Left colon (tissue), 2 donors: Measurements from ENCODE around the gene COPS9. TPM values are rescaled to one million over a fixed set of nuclear protein-coding genes. Genes with fewer than 3 reads are reported as not detected.

Source experiments
- ATAC-seq: fragments of 200-7000 bp; cut with Tn5 transposase; one replicate; pipeline ENCODE4 v1.9.1; 2020; ENCODE audit warnings: mild to moderate bottlenecking, moderate library complexity
- DNase-seq, 2 donors: peaks; one replicate each; pipeline ENCODE4 v3.0.0-alpha.2; 2020
- intact Hi-C, 2 donors: fragments of 100-400 bp; cut with DNase I in 1 of 2; cut with micrococcal nuclease in 1 of 2; formaldehyde crosslinking; loops; one replicate each; pipeline versions ENCODE4 v1.11.2 to v1.14.0; 2022; cut with DNase I, micrococcal nuclease
- total RNA-seq, 2 donors: library from RNA; stranded (reverse); fragmentation: NEBNext Ultra II Directional; extraction: Animal tissue kit (Norgen Biotek cat#: 25700); gene quantifications; one replicate each; pipeline ENCODE4 v1.2.1, GENCODE V29; 2021
- donor health status: DM: no; HTN: no; CAD: no.
- donor health status: DM: yes; HTN: yes; CAD: no.

The COPS9 gene
- total RNA-seq, 2 donors from 2014 or later, result 100.0 to 100 TPM

GRCh38 chr2:240089306-240089705 is 46.8 kb downstream of the COPS9 start:
- intact Hi-C loops, result no loop called here
- ATAC-seq, result no peak
- no peak for DNase-seq

DNA sequence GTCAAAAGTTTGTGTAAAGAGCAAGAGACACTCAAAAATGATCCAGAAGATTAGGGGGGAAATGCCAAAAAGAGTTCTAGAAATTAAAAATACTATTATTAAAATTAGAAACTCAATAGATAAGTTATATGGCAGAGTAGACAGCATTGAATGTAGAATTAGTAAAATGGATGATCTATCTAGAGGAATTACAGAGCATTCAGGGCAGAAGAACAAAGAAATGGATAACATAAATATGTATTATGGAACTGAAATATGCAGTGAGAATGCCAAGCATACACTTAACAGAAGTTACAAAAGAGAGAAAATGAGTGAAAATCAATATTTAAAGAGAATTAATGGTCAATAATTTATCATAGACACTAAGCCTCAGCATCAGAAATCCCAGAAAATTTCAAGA is 49.5 kb downstream of the COPS9 start:
- intact Hi-C loops, result no loop called here
- DNase-seq (no peak), ATAC-seq (no peak)

Other genes with a start within 250 kb of the COPS9 start
- 100 to 1,000 TPM; 222 to 260 TPM for gene NDUFA10, start 111.0 kb downstream of the COPS9 start, total RNA-seq
- not detected for gene OR6B2, start 105.9 kb downstream of the COPS9 start, total RNA-seq
- gene OR6B3, start 82.8 kb downstream of the COPS9 start, total RNA-seq, result not detected
- not detected for gene OTOS, start 4.4 kb upstream of the COPS9 start, total RNA-seq